ENCODE results near the gene GRK6.

Gene GRK6

DNA sequence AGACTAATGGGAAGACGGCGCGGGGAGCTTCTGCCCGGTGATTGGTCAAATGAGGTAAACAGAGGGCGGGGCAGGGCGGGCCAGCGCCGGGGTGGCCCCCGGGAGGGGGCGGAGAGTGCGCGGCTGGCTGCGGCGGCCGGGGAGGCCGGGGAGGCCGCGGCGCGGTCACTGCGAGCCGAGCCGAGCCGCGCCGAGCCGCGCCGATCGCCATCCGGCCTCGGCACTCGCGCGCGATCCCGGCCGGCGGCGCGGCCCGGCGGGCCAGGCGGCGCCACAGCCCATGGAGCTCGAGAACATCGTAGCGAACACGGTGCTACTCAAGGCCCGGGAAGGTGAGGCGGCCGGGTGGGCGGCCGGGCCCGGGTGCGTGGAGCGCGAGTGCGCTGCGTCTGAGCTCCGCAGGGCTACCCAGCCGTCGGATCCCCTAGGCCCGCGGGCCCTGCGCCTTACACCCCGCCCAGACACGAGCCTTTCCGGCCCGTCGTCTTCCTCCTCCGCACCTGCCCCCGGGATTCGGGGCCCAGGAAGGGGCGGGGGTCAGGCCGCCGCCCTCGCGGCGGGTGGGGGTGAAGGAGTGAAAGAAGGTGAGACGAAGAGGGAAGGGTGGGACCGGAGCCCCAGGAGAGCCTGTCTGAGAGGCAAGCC, at the start of gene GRK6:
Gene GRK6 (plus strand): TSS at position 111 of the 645 bp plus-strand sequence. CDS start 170 bp downstream, at position 281.
- peak; percentile 68 for DNase-seq

DNA sequence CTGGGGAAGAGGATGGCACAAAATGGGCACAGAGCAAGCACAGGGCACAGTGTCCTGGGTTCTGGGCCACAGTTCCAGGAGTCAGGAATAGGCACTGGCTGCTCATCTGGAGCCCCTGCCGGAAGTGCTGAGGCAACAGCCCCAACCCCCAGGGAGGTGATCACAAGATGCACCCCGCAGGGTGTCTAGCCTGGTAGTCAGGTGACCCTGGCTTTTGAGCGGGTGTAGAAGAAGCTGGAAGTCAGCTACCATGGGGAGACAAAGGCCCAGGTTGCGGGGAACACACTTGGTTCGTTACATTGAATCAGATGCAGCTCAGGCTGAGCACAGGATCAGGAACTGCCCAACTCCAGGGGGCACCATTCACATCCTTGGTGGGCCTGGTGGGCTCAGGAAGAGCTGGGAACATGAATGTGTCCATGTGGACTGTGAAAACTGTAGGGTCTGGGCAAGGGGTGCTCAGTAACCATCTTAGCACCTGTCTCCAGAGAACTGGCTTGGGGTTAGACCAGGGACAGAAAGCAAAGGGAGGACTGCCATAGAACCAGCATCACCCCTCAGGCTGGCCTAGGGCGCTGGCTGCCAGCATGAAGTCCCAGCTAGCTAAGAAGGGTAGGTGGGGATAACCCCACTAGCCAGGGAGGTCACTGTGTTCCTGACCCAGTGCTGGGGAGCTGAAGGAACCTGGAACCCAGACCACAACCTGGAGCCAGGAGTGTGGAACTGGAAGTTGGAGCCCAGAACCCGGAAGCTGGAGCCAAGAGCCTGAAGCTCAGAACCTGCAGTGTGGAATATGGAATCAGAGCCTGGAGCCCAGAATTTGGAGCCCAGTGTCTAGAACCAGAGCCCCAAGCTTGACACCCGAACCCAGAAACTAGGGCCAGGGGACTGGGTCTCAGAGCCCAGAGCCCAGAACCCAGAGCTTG, 48.4 kb upstream of the GRK6 start:
- DNase-seq, result no peak

DNA sequence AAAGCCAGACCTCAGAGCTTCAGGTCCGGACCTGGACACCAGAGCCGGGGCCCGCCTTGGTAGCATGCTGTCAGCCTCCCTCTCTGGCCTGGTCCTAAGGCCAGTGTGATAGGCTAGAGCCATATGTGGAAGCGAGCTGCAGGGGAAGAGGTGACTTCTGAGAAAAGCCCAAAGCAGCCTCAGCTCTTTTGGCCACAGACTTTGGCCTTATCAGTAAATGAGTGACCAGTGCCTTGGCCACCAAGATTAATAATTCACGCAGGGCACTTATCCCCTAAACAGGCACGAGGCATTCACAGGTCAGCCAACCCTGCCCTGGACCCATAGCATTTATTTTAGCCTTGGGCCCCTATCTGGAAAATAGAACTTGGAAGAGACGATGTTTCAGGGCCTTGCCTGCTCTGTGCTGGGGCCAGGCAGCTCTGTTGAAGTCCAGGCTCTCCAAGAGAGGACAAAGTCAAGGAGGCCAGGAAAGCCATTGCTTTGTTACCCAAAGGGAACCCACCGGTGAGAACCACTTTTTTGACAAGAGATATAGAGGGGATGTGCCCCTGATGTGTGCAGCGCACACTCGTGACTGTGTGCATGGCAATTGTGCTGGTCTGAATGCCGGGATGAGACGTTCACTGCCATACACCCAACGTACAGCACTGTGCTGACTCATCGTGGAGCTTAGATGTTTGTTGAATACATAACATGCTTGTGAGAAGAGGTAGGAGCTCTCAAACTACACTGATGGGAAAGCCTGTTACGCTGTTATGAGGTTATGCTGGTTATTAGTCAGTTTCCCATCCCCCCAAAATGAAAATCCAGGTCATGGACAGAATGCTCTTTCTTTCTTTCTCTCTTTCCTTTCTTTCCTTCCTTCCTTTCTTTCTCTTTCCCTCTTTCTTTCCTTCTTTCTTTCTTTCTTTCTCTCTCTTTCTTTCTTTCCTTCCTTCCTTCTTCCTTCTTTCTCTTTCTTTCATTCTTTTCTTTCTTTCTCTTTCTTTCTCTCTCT, 47.3 kb upstream of the GRK6 start:
- peak; percentile 37 for DNase-seq

DNA sequence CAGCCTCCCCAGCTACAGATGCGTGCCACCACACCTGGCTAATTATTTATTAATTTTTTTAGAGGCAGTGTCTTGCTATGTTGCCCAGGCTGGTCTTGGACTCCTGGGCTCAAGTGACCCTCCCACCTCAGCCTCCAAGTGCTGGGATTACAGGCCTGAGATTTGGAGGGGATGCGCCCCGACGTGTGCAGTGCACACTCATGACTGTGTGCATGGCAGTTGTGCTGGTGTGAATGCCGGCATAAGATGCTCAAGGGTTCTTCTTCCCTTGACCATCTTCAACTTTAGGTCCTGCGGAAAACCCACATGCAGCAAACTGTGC, 45.7 kb upstream of the GRK6 start:
- no peak for DNase-seq

DNA sequence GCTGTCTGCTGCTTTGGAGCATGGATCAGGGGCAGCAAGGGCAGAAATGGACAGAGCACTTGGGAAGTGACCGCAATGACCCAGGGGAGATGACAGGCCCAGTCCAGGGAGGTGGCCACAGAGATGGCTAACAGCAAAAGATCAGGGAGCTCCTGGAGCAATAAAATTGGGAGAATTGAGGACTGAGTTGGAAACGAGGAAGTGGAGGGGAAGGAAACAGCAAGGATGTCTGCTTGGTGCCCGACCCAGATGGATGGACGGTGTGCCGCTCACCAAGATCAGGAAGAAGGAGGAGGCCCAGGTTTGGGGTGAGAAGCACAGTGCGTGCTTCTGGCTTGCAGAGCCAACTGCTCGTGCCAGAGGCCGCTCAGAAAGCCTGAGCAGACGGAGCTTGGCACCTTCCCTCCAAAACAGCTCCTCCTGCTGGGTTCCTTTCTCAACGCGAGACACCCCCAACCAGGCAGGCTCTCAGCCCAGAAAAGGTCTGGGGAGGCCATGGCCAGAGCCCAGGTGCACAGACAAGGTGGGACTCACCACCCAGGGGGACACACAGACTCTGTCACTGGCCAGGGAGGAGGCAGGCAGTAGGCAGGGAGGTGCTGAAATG, 44.0 kb upstream of the GRK6 start:
- peak; percentile 52 for DNase-seq

DNA sequence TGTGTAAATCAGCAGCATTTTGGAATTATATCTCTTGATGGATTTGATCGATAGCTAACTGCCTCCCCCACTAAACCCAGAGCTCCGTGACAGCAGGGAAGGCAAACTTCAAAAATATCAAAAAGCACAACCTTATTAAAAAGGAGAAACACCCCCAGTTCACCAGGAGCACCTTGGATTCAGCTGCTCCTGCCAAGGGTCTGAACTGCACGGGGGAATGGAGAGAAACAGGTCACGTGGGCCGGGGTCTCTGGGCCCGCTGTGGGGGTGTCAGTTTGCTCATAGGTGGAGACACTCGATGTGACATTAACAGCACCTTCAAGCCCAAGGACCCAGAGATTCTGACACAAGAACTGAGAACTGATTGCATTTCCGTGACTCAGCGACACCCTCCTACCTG, 43.3 kb upstream of the GRK6 start:
- DNase-seq, result no peak

DNA sequence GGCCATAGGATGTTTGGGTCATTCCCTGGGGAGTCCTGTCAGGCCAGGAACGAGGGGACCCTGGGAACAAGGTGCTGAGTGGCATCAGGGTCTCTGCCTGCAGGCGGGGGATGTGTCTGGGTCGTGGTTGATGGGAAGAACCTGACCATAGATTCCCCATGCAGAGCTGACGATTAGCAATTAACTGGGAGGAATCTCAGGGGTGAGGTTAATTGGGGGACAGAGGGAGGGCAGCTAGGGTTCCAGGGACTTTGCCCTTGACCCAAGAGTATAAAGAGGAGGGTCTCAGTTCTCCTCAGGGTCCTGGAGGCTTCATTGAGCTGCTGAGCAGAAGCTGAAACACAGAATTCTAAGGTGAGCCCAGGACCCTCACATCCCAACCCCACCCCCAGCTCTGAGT, 42.3 kb upstream of the GRK6 start, which contains the start of gene SLC34A1:
Gene SLC34A1 (plus strand): TSS at position 301 of the 400 bp plus-strand sequence. CDS start 1,308 bp downstream, outside the sequence.
- DNase-seq, result no peak

DNA sequence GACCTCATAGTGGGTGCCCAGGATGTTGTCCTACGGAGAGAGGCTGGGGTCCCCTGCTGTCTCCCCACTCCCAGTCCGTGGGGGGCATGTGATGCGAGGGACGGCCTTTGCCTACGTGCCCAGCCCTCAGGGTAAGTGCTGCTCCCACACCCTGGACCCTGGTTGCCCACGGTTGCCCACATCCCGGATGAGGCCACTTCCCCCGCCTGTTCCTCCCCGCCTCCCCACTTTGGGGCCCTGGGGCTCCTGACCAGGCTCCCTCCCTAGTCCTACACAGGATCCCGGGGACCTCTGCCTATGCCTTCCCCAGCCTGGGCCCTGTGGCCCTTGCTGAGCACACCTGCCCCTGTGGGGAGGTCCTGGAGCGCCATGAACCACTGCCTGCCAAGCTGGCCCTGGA, 40.8 kb upstream of the GRK6 start:
- no peak for DNase-seq

DNA sequence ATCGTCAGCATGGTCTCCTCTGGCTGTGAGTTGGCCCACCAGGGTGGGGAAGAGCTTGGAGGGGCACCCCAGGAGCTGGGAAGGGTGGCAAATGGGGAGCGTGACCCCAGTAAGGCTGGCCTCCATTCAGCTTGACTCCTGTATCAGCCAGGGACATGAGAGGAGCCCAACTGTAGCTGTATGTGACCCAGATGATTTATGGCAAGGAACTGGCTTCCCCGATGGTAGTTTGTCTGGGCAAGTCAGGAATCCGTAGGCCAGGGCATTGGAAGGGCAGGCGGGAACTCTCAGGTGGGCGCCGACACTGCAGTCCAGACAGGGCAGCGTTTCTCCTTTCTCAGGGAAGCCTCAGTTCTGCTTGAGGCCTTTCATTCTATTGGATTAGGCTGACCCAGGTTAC, 39.9 kb upstream of the GRK6 start:
- no peak for DNase-seq

DNA sequence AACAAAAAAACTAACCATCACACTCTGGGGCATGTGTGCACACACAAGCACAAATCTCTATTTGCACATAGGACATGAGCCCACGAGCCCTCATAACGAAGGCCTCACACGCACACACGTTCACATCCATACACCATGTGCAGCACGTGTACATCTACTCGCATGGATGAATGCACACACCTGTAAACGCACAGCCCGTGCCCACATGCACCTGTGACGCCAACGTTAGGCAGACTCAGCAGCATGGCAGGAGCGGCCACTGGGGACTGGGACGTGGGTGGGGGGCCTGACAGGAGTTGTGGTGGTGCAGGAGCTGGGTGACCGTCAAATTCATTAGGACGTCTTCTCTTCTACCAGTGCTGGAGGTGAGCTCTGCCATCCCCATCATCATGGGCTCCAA, 39.1 kb upstream of the GRK6 start:
- no peak for DNase-seq

DNA sequence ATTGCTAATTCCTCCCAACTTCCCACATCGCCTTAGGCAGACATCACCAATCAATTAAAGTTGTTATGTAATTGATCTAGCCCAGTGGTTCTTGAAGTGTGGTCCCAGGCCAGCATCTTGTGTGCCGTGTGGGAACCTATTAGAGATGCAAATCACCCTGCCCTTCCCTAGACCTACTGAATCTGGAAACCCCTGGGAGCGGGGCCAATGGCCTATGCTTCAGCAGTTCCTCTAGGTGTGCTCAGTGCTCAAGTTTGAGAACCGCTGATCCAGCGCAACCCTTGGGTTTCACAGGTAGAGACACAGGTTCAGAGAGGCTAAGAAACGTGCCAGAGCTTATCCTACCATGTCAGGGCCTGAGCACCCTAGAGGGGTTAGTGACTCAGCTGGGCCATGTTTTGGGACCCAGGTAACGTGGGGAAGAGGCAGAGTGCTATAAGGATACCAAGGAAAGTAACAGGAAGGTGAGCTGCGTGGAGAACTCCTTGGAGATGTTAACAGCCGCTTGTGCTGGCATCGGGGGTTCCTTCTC, 37.9 kb upstream of the GRK6 start:
- no peak for DNase-seq

DNA sequence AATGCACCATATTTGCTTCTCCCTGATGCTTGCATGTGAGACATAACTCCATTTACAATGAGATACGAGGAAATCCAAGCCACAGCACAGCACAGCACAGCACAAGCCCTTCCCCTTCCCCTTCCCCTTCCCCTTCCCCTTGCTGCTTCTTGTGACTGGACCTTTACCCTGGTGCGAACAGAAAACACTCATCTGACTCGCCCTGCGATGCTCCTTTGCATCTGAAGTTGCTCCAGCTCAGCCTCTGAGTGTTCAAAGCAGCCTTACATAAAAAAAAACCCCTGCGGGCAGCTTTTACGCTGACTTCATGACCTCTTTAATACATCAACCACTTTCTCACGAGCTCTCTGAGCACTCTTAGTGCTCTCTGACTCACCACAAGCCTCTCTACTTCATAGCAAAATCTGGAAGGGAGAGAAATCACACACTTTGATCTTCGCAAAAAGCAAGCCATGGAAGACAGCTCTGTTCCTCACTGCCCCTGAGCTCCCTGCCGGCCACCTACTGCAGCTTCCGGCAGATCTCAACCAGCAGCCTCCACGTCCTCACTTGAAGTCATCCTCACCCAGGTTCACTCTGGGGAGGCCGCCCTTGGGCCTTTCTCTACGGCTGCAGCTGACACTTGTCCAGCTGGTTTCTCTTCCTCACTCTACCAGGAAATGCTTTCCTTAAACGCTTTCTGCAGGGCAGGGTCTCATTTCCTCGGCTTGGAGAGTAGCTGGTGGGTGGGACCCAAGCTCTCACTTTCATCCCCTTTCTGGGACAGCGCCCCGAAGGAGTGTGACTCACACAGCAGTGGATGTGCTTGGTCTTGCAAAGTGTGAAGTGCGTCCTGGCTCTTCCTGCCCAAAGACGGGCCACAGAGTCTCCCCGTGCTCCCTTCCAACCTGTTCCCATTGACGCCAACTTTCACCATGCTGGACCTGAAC, 37.0 kb upstream of the GRK6 start:
- peak; percentile 54 for DNase-seq

DNA sequence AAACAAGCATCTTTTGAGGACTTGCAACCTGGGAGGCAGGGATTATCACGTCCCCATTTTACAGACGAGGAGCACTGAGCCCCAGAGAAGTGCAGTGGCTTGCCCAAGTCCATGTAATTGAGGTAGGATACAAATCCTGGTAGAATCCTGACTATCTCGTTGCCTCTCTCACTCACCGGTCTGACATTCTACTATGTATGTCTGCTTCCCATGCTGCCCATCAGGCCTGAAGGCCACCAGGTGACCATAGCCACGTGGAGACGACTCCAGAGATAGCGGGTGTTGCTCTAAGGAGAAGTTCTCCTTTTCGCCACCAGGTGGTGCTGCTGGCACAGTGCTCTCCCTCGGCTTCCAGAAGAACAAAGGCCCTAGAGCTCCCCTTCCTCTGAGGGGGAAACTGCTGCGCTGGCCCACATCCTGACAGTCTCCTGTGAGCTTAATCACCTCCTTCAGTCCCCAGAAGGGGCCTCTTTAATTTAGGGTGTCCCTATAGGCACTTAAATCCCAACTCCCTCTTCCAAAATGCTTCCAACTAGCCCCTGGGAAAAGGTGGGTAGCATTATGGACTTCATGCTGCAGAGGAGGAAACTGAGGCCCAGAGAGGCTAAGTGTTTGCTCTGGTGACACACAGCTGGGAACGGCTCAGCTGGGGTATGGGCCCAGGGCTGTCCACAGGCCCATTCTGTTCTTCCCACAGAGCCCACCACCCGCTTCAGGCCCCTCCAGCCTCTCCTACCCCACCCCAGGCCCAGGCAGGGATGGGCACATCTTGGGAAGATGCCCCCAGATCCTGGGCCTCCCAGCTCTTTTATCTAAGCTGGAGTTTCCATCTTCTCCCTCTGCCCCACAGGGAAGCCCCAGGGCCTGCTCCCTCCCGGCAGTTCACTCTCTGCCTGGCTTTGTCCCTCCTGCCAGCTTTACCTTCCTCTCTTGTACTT, 35.8 kb upstream of the GRK6 start:
- DNase-seq, result peak; percentile 85

DNA sequence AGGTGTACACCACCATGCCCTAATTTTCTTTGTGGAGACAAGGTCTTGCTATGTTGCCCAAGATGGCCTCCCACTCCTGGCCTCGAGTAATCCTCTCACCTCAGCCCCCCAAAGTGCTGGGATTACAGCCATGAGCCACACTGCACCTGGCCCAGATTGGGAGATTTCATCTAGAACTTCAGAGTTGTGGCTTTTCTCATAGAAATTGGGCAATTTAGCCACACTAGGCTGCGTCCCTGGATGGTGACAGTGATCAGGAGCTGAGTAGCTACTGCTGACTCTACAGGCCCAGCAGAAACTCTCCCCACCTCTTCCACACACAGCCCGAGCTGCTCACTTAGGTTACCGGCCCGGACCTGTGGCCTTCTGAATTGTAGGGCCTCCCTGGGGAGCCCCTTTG, 33.7 kb upstream of the GRK6 start:
- DNase-seq, result no peak

DNA sequence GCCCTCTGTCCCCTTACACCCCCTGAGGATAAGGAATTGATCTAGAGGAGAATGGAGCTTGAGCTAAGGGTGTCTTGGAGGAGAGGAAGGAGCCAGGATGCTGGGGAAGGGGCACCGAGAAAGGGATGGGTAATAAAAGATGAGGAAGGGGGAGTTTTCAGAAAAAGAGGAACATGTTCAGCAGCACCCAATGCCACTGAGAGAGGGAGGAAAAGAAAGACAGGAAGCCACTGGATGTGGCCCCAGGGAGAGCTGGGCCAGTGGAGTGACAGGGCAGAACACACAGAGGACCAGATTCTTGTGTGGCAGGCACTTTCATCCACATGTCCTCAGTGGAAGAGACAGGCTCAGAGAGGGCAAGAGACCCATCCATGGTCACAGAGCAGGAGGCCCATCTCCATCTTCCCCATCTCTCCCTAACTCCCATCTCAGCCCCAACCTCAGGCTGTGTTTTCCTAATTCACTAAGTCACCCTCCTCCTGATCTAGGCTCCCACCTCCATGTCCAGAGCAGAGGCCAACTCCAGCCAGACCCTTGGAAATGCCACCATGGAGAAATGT, 33.2 kb upstream of the GRK6 start:
- no peak for DNase-seq

DNA sequence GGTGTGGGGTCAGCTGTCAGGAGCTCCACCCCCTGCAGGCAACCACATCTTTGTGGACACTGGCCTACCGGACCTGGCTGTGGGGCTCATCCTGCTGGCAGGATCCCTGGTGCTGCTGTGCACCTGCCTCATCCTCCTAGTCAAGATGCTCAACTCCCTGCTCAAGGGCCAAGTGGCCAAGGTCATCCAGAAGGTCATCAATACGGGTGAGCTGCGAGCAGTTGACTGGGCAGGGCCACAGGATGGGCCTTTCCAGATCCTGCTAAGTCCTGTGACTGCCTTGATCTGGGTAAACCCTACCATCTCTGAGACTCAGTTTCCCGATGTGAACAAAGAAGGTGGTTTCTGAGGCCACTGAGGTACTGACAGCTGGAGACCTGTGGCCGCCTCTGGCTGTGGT, 32.5 kb upstream of the GRK6 start:
- DNase-seq, result no peak

DNA sequence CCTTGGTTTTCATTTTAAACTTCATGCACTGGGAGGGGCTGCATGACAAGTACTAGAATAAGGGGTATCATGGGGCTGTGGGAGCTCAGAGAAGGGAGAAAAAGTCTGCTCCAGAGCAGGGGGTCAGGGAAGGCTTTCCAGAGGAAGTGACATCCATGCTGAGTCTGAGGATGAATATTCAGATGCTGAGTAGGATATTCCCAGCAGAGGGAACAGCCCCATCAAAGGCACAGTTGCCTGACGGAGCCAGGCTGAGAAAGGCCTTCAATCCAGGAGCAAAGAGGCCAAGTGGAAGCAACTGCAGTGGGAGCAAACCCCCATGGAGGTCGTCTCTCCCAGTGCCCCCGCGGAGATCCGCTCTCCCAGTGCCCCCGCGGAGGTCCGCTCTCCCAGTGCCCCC, 30.4 kb upstream of the GRK6 start:
- DNase-seq, result no peak

DNA sequence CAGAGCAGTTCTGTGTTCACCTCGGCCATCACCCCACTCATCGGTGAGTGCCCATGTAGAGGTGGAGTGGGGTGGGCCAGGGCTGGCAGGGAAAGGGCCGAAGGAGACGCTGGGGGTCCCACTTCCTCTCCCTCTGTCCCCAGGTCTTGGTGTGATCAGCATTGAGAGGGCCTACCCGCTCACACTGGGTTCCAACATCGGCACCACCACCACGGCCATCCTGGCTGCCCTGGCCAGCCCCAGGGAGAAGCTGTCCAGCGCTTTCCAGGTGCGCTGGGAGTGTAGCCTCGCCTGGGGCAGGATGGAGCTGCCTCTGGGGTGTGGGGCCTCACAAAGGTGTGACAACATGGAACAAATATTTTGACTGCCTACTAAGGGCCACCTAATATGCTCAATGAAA, 29.7 kb upstream of the GRK6 start:
- DNase-seq, result no peak

DNA sequence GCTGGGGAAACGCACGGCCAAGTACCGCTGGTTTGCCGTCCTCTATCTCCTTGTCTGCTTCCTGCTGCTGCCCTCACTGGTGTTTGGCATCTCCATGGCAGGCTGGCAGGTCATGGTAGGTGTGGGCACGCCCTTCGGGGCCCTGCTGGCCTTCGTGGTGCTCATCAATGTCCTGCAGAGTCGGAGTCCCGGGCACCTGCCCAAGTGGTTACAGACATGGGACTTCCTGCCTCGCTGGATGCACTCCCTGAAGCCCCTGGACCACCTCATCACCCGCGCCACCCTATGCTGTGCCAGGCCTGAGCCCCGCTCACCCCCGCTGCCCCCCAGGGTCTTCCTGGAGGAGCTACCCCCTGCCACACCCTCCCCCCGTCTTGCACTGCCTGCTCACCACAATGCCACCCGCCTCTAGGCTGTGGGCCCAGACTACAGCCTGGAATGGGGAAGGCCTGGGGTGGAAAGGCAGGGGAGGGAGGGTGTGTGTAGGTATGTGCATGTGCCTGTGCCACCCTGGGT, 28.5 kb upstream of the GRK6 start:
- DNase-seq, result no peak
